Transverse colon (tissue), 4 donors: ENCODE data around the gene GPRIN3.

Experiments
- CTCF ChIP-seq, 5 experiments: fragments of 200-600 bp in 3 of 5; fragments of 450-650 bp in 2 of 5; sonication (generic) in 3 of 5; IDR thresholded peaks; 1 replicate in 2 of 5; 2 replicates in 3 of 5; pipeline ENCODE4 v1.5.1; 2016 to 2017; ENCODE audit warnings: antibody characterized with exemption in 5 of 5, inconsistent platforms in 3 of 5, mild to moderate bottlenecking in 2 of 5, moderate library complexity in 1 of 5
- EP300 ChIP-seq: sonication (generic); formaldehyde crosslinking; IDR thresholded peaks from one replicate; pipeline ENCODE4 v1.6.1; 2017; ENCODE audit warnings: antibody characterized with exemption, low read depth
- POLR2A ChIP-seq: fragments of 450-650 bp; IDR thresholded peaks from one replicate; pipeline ENCODE4 v1.6.1; 2016; ENCODE audit warnings: antibody characterized with exemption, mild to moderate bottlenecking, moderate library complexity
- POLR2AphosphoS5 ChIP-seq, 3 donors: sonication (generic); formaldehyde crosslinking; IDR thresholded peaks; one replicate each; pipeline ENCODE4 v1.6.1; 2016; ENCODE audit warnings: antibody characterized with exemption in 3 of 3

GRCh38 chr4:89312066-89312465, 4.5 kb upstream of the GPRIN3 start:
- TF ChIP-seq CTCF (IDR thresholded peaks at IDR 0.05) (no peak), EP300 (no peak), POLR2AphosphoS5 (IDR thresholded peaks at IDR 0.05) (no peak), POLR2A (no peak)
